HG03460 (cell line): ENCODE measurements around the gene MAP3K2.

Source experiments
- ATAC-seq: cut with Tn5 transposase; IDR thresholded peaks from one replicate; pipeline ENCODE4 v1.9.1; 2021; ENCODE audit not compliant: unreplicated experiment

MAP3K2 gene

DNA sequence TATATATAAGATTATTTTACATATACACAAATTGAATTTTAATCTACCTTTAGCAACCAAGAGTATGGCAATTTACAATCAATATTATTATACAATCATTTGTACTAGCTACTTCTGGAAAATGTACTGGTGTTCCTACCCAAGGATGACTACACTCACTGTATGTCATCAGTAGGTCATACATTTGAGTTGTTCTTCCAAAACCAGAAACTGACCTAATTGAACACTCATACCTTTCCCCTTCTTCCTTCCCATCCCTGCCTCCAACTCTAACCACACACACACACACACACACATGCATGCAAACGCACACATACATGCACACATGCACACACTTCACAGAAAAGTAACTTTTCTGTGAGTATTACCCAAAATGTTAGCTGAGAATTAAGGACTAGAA lies 85.6 kb downstream of the MAP3K2 start:
- ATAC-seq: no peak

DNA sequence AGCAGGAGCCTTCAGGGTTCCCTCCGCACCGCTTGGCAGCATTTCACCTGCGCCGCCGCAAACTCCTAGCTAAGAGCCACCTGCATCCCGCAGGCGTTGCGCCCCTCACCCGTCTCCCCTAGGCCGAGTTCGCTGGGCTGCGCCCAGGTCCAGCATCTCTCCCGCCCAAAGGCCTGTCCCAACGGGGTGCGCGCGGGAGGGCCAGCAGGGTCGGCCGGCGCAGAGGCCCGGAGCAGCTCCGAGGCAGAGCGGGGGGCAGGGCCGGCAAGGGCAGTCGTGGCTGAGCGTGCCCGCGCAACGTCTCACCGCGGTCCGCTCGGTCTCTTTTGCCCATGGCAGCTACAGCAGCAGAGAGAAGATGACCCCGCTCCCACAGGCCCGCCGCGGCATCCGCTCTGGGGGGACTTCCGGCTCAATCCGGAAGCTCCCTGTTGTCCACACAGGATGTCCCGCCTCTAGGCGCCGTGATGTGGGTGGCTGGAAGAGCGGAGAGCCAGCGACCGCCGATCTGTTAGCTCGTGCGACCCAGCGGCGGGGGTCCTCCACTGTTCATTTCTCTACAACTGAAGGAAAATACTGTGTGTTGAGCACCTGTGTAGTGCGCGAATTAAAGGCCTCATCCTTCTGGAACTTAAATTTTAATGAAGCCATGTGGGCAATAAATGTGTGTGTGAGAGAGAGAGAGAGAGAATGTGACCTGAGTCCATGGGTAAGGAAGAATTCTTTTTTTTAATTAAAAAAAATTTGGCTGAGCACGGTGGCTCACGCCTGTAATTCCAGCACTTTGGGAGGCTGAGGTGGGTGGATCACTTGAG lies 93.8 kb downstream of the MAP3K2 start, which contains the start of gene ERCC3:
Gene ERCC3 (minus strand): TSS at position 397 of the 815 bp plus-strand sequence. CDS start 63 bp downstream, at position 334.
- ATAC-seq: peak; percentile 99

DNA sequence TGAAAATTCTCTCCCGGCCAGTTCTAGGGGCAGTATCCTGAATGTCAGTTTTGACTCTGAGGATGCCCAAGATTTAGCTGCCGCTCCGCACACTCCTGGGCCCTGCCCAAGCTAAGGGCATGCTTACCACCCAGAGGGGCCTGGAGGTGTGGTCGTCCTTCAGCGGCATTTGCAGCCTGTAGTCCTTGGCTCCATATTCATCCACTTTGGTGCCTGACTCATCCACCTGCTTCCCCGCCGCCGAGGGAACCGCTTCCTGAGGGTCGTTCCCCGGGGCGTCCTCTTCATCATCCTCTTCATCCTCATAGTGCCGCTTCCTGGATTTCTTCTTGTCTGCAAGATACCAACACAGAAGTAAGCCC lies 94.4 kb downstream of the MAP3K2 start:
- ATAC-seq: no peak

DNA sequence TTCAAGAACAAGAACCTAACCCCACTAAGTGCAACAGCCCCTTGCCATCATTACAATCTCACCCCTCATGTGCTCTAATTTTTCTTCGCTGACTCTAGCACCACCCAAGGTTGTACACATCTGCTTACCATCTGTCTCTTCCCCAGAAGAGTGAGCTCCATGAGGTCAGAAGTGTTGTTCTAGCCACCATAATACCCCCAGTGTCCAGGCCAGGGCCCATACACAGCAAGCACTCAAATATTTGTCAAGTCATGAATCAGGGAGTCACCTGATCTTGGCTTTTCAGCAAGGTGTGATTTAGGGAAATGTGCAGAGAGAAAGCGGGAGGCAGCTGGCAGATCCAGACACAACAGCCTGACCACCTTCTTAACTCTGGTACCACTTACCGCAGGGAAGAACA lies 99.5 kb downstream of the MAP3K2 start:
- no peak for ATAC-seq

DNA sequence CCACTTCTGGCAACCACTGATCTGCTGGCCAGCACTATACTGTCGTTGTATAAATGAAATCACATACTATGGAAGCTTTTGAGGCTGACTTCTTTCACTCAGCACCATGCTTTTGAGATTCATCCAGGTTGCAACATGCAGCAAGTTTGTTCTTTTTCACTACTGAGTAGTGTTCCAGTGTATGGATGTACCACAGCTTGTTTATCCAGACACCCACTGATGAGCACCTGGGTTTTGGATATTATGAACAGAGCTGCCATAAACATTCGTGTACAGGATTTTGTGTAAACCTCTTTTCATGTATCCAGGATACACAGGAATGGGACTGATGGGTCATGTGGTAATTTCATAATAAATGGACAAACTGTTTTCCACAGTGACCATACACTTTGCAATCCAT lies 104.5 kb downstream of the MAP3K2 start:
- ATAC-seq: no peak

DNA sequence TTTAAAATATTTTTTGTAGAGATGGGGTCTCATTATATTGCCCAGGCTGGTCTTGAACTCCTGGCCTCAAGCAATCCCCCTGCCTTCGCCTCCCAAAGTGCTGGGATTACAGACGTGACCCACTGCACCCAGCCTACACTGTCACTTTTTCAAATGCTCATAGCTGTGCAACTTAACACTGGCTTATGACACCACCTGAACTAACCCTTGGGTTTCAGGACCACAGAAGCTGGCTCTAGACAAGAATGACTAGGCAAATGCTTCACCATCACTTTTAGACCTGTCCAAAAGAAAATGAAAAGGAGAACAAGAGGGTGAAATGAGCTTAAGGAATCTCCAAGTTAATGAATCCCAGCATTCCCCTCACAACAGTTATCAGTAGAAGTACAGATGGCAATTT lies 107.1 kb downstream of the MAP3K2 start:
- no peak for ATAC-seq

DNA sequence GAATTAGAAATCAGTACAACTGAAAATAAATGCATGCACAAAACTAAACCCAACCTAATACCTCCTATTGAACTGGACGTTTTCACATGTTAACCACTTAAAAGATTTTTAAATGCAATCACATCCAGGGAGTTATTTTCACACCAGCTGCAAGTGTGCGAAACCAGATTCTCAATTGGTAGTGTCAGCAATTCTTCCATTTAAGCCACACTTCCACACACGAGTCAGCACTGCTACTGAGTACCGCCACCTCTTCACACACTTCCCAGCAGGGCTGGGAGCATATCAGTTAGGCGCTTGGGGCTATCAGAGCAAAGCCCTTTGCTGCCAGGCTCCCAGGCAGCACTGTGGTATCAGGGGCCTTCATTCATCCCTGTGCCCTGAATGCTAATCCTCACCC lies 108.0 kb downstream of the MAP3K2 start:
- ATAC-seq: no peak

DNA sequence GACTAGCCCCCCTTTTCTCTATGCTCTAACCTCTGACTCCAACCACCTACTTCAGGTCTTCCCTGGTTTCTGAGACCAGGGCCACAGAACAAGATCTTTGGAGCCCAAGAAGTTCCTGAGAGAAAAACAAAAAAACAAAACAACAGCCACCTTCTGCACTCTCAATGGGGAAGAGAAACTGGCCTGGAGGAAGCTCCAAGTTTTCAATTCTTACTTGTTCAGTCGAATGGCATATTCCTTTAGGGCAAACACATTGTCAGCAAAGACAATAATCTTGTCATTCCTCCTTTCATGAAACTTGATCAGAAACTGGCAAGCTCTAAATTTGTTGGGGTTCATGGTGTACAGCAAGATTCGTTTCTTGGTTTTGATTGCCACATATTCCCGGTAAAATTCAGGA lies 108.8 kb downstream of the MAP3K2 start:
- ATAC-seq: no peak

DNA sequence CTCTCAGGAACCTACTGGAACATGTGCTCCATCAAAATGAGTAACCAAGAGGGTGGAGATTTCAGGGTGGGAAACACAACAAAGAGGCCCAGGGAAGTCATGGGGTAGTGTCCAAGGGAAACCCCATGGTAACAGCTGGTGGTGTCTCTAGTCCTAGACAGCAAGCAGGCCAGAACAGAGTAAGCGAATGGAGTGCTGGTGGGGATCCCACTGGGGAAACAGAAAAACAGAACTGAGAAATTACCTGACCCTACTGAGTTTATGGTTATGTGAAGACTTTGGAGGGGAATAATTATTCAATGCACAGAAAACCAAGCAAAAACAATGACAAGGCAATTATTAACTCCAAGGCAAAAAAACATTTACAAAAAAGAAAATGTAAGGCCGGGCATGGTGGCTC lies 110.7 kb downstream of the MAP3K2 start:
- ATAC-seq: peak; percentile 96

DNA sequence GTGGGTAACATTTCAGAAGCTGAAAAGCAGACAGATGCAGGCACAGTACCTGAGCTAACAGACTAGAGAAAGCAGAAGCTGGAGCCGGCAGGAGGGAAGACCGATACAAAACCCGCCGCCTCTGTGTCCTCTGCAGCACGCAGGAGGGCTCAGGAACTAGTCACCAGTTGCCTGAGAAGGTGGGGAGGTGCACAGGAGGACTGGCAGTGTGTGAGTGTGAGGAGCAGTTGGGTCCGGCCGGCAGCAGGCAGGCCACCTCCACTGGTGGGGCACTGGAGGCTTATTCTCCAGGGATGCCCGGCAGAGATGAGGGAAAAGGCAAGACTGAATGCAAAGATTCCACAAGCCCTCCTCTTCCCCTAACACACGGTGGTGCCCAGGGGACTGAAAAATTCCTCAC lies 112.0 kb downstream of the MAP3K2 start:
- no peak for ATAC-seq

DNA sequence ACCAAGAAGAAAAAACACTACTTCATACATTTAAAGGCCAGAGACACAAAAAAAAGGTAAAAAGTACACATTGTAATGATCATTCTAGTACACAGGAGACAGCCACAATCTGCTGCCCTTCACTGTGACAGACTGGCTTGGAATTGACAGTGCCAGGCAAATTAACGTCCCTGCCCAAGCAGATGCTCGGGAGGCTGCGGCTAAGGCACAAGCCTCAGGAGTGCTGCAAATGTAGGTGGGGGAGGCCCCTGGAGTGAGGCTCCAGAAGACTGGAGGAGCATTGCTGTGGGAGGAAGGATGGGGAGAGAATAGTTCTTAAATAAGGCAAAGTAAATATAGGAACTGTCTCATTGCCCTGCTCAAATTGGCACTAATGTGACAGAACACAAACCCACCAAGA lies 112.4 kb downstream of the MAP3K2 start:
- no peak for ATAC-seq

DNA sequence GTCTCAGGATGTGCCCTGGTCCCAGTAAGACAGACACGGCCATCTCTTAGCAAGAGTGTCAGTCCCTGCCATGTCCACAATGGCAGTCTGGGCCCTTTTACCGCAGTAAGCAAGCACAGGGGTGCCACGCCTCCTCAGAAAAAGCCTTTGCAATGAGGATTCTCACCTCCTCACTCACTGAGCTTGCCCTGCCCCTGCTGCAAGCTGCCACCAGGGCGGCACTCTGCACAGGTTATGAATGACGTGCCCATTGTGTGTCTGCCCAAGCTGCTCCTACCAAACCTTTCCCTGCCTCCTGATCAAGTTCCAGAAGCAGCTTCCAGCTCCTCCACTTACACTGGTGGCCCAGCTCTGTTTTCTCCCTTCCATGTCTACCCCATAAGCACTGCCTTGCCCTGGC lies 117.1 kb downstream of the MAP3K2 start:
- no peak for ATAC-seq

DNA sequence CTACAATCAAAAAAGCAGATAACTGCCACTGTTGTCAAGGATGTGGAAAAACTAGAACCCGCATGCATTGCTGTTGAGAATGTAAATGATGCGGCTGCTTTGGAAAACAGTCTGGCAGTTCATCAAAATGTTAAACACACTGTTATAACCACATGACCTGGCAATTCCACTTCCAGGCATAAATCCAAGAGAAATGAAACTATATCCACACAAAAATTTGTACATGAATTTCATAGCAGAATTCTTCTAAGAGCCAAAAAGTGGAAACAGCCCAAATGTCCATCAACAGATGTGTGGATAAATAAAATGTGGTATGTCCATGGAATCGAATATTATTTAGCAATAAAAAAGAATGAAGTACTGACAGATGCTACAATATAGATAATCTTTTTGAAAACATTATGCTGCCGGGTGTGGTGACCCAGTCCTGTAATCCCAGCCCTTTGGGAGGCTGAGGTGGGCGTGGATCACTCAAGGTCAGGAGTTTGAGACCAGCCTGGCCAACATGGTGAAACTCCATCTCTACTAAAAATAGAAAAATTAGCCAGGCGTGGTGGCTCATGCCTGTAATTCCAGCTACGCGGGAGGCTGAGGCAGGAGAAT lies 125.9 kb downstream of the MAP3K2 start:
- no peak for ATAC-seq

DNA sequence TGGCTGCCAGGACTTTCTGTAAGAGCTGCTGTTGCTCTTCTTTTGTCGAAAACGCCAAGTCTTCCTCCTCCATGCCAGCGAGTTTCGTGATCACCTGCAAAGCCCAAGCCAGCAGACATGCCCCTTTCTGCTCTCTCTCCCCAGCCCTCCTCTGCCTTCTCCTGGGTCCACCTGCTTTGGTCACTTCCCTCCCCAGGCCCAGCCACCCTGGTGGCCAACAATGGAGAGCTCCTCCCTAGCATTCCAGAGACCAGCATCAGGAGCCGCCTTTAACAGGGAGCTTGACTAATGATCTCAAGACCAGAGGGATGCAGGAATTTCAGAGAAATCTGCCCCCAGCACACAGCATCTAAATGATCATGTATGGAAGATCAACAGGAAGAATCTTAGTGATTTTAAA lies 128.4 kb downstream of the MAP3K2 start:
- no peak for ATAC-seq

DNA sequence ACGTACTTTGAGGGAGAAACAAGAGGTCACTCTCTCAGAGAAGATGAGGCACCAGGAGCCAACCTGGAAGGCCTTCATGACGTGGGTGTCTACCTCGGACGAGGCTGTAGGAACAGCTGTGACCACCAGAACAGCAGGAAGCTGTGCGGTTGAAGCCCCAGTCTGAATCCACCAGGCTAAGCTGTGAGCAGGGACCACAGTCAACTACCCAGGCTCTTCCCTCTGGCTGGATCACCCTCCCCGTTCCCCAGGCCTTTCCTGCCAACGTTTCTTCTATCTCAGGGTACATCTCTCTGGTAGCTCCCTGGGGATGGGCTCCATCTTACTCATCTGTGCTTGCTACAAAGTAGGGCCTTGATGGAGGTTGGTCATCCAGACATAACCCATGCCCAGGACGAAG lies 130.9 kb downstream of the MAP3K2 start:
- no peak for ATAC-seq

DNA sequence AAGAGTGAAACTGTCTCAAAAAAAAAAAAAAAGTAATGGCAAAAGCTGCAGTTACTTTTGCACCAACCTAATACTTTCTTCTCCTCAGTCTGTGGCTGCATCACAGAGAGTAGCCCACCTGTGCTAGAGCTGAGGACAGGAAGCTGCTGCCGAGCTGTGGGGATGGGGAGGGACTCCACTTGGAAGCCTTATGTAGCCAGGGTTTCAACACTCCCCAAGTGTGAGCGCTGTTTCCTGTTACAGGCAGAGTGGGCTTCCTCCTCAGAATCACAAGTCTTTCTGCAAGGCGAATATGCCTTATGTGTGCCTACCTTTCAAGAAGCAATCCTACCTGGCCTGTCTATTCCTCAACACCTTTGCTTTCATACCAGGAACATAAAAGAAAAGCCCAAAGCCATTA lies 131.4 kb downstream of the MAP3K2 start:
- no peak for ATAC-seq

DNA sequence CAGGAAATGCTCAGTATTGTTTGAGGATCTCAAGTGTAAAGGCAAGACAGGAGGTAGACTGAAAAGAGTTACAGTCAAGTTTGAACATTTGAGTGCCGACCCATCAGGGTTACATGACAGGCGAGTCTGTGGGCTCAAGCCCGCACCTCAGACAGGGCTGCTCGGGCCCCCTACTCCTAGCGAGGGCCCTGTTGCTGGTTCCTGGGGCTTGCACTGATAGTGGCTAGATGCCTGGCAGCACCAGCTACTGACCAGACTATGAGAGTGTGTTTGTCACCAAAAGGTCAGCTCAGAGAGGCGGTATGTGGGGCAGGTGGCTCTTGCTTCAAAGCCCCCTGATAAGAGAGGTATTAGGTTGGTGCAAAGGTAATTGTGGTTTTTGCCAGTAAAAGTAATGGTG lies 132.1 kb downstream of the MAP3K2 start:
- ATAC-seq: no peak

DNA sequence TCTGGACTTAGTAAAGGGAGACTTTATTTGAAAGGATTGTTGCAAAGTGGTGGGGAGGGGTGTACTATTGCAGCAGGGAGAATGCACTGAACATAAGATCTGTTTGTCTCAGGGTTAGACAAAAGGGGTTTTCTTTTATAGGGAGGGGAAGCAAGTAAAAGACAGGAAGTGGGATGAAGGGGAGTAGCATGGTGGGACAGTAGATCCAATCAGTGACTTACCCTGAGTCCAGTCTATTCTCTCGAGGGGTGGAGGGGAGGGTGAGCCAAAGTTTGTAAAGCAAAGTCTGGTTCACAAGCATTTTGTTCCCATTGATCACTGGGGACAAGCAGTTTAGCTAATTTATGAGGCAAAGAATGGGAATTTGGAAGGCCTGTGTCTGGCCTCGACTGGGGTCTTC lies 132.6 kb downstream of the MAP3K2 start:
- no peak for ATAC-seq

DNA sequence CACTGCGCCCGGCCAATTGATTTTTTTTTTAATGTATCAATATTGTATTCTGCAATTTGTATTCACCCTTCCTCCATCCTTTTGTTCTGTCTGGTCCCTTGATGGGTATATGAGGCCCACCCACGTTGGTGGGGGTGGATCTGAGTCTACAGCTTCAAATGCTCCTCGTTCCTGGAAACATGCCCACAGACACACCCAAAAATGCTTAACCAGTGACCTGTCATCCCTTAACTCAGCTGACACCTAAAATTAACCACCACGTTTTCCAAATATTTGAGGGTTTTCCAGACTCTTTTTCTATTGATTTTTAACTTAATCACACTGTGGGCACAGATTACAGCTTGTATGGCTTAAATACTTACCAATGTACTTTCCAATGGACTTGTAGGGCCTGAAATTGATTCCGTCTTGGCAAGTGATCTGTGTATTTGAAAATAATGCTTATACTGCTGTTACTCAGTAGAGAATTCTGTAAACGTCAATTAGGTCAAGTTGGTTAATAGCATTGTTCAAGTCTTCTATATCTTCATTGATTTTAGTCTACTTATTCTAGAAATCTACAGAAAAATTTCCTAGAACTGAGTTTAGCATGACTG lies 133.3 kb downstream of the MAP3K2 start:
- no peak for ATAC-seq
